ENCODE data around the gene PNPLA8.
A peak's percentile ranks its signal among the peaks of the same experiment; 100 is the strongest.

The PNPLA8 gene

GRCh38 chr7:108497082-108497725 lies 28.7 kb downstream of the PNPLA8 start:
- no peaks in the 10 kb centered on the region for H3K9me2 ChIP-seq (replicated peaks; ENCODE audit: insufficient read depth, low read length)
- H3K4me2 ChIP-seq (ENCODE audit: low read depth, low read length, poor library complexity, severe bottlenecking), result peak overlapping the region; percentile 25
- no peaks in the 10 kb centered on the region for H3K9me3 ChIP-seq (ENCODE audit: insufficient read depth, low read length)
- no peaks in the 10 kb centered on the region for H4K20me1 ChIP-seq (ENCODE audit: low read depth, low read length)
- peaks cover 10% of the 10 kb centered on the region; the same call in 1 of the 2 replicates for H3F3A ChIP-seq (ENCODE audit: insufficient read depth)
- H2AFZ ChIP-seq (ENCODE audit: low read depth, low read length, severe bottlenecking), result no peak overlapping the region
- H3K79me2 ChIP-seq (ENCODE audit: insufficient read depth, low read length), result no peaks in the 10 kb centered on the region
- H3K4me3 ChIP-seq (ENCODE audit: insufficient read depth, low read length, poor library complexity, severe bottlenecking), result no peak overlapping the region
- no peak overlapping the region for H3K9ac ChIP-seq (ENCODE audit: low read length)
- no peak for TF ChIP-seq EZH2phosphoT487 (conservative IDR thresholded peaks at IDR 0.05; ENCODE audit: low read length)
- peak; percentile 97 for TF ChIP-seq CTCF (IDR thresholded peaks at IDR 0.05; ENCODE audit: insufficient read depth, low read length, poor library complexity, severe bottlenecking)
- peaks cover 29% of the 10 kb centered on the region; the same call in 1 of the 2 replicates for H3K36me3 ChIP-seq (ENCODE audit: low read length)
- peak overlapping the region; percentile 19; the same call in 1 of the 2 replicates for H3K27ac ChIP-seq (ENCODE audit: low read depth, low read length)
- no peaks in the 10 kb centered on the region for H3K27me3 ChIP-seq (ENCODE audit: low read length)

GRCh38 chr7:108492742-108493141 lies 33.2 kb downstream of the PNPLA8 start:
- Histone ChIP-seq H3K27me3 (ENCODE audit: low read length) (no peaks in the 10 kb centered on the region), H3K9me3 (ENCODE audit: insufficient read depth, low read length) (no peaks in the 10 kb centered on the region), H3K4me3 (ENCODE audit: insufficient read depth, low read length, poor library complexity, severe bottlenecking) (no peak overlapping the region), H3K4me2 (ENCODE audit: low read depth, low read length, poor library complexity, severe bottlenecking) (no peak overlapping the region), H3F3A (ENCODE audit: insufficient read depth) (no peaks in the 10 kb centered on the region), H3K9ac (ENCODE audit: low read length) (no peak overlapping the region), H2AFZ (ENCODE audit: low read depth, low read length, severe bottlenecking) (no peak overlapping the region), H3K9me2 (replicated peaks; ENCODE audit: insufficient read depth, low read length) (no peaks in the 10 kb centered on the region), H3K79me2 (ENCODE audit: insufficient read depth, low read length) (no peaks in the 10 kb centered on the region), H3K36me3 (ENCODE audit: low read length) (peaks cover 27% of the 10 kb centered on the region), H4K20me1 (ENCODE audit: low read depth, low read length) (no peaks in the 10 kb centered on the region), H3K27ac (ENCODE audit: low read depth, low read length) (no peak overlapping the region)
- no peak for TF ChIP-seq CTCF (IDR thresholded peaks at IDR 0.05; ENCODE audit: insufficient read depth, low read length, poor library complexity, severe bottlenecking)
- no peak for TF ChIP-seq EZH2phosphoT487 (conservative IDR thresholded peaks at IDR 0.05; ENCODE audit: low read length)

- H2AFZ ChIP-seq (ENCODE audit: low read depth, low read length, severe bottlenecking), result no peak overlapping the region
- H3K9me3 ChIP-seq (ENCODE audit: insufficient read depth, low read length), result no peaks in the 10 kb centered on the region
- no peaks in the 10 kb centered on the region for H3K79me2 ChIP-seq (ENCODE audit: insufficient read depth, low read length)
- TF ChIP-seq CTCF (IDR thresholded peaks at IDR 0.05; ENCODE audit: insufficient read depth, low read length, poor library complexity, severe bottlenecking) (no peak), EZH2phosphoT487 (conservative IDR thresholded peaks at IDR 0.05; ENCODE audit: low read length) (no peak)
- H3K4me3 ChIP-seq (ENCODE audit: insufficient read depth, low read length, poor library complexity, severe bottlenecking), result no peak overlapping the region
- H3K27ac ChIP-seq (ENCODE audit: low read depth, low read length), result no peak overlapping the region
- peaks cover 18% of the 10 kb centered on the region for H3K36me3 ChIP-seq (ENCODE audit: low read length)
- no peaks in the 10 kb centered on the region for H3K27me3 ChIP-seq (ENCODE audit: low read length)
- no peak overlapping the region for H3K4me2 ChIP-seq (ENCODE audit: low read depth, low read length, poor library complexity, severe bottlenecking)
- no peaks in the 10 kb centered on the region for H3K9me2 ChIP-seq (replicated peaks; ENCODE audit: insufficient read depth, low read length)
- H4K20me1 ChIP-seq (ENCODE audit: low read depth, low read length), result no peaks in the 10 kb centered on the region
- H3K9ac ChIP-seq (ENCODE audit: low read length), result no peak overlapping the region
- H3F3A ChIP-seq (ENCODE audit: insufficient read depth), result no peaks in the 10 kb centered on the region; the same call in 1 of the 2 replicates
Observed at GRCh38 chr7:108488768-108489538, 37.0 kb downstream of the PNPLA8 start.

All from SU-DHL-6 (cell line).